EH (cell line): ENCODE data around the gene TRIM63.

Experiments used
- DNase-seq: peaks from one replicate; pipeline ENCODE4 v3.0.0-alpha.2; 2015; ENCODE audit warnings: low read depth

Gene TRIM63

GRCh38 chr1:26057189-26057588, 10.2 kb downstream of the TRIM63 start:
- DNase-seq, result no peak

GRCh38 chr1:26055041-26055440, 12.4 kb downstream of the TRIM63 start:
- no peak for DNase-seq

DNA sequence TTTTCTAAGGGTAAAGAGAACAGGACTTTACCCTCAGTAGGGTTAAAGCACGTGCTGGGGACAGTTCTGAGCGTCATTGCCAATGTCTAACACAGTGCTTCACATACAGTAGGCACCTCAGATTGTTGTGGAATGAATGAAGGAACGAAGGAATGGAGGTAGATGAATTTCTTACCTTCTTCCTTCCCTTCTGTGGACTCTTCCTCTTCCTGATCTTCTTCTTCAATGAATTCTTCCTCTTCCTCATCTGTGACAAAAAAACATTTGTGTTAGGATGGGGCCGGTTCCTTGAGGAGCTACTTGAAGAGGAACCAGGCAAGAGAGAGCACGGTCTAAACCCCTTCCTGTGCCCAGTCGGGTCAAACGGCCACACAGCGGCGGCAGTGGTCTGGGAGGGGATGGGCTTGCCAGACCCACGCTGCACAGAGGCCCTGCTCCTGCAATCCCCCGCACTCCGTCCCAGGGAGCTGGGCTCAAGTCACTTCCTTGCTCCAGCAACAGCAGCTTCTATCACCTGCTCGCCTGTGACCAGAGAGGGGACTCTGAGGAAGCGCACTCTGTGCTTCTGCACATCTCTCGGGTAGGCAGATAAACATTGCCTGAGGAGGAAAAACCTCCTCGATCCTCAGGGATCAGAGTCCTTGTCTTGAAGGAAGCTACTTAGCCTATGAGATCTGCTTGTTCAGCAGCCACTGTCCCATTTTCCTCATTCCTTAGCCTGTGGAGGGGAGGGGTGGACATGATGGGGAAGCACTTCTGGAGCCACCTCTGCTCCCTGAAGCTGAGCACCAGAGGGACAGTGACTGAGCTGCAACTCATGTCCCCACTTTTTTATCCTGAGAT, 13.5 kb downstream of the TRIM63 start:
- no peak for DNase-seq

DNA sequence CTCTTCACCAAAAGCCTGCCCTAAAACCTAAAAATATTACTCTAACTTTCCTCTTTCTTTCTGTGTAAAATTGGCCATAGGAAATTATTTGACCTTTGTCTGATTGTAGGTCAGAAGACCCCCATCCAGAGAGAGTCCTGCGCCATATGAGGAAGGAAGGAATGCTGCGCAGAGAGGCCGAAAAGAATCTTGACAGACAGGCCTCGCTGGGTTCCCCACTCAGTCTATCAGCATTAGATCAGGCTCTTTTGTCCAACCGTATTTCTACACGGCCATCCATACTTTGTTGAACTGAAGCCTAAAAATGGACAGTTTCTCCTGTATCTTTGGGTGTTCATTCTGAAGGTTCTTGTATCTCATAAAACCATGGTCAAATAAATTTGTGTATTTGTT, 17.2 kb downstream of the TRIM63 start:
- no peak for DNase-seq

GRCh38 chr1:26049531-26050247, 17.7 kb downstream of the TRIM63 start:
- DNase-seq, result peak; percentile 36

DNA sequence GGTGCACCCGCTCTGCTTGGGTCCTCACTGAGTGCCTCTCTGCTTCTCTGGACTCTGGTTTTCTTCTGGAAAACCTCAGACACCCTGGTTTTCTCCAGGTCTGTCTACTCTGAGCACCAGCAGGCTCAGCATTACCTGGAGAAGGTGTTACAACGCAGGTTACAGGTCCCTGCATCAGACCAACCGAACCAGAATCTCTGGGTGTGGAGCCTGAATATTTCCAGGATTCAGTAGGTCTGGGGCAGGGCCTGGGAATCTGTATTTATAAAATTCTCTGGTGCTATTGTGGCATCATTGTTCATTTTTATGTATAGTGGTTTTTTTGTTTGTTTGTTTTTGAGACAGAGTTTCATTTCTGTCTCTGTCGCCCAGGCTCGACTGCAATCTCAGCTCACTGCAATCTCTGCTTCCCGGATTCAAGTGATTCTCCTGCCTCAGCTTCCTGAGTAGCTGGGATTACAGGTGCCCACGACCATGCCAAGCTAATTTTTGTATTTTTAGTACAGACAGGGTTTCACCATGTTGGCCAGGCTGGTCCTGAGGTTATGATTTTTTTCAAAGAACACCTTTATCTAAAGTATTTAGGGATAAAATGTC, 20.1 kb downstream of the TRIM63 start:
- DNase-seq, result no peak

GRCh38 chr1:26046246-26047095, 21.0 kb downstream of the TRIM63 start:
- DNase-seq, result no peak

- no peak for DNase-seq
Measured at GRCh38 chr1:26045722-26046245, 21.6 kb downstream of the TRIM63 start, which contains the start of gene SLC30A2. SLC30A2 (minus strand) TSS chr1:26046118; CDS start chr1:26045896, 222 bp downstream.

DNA sequence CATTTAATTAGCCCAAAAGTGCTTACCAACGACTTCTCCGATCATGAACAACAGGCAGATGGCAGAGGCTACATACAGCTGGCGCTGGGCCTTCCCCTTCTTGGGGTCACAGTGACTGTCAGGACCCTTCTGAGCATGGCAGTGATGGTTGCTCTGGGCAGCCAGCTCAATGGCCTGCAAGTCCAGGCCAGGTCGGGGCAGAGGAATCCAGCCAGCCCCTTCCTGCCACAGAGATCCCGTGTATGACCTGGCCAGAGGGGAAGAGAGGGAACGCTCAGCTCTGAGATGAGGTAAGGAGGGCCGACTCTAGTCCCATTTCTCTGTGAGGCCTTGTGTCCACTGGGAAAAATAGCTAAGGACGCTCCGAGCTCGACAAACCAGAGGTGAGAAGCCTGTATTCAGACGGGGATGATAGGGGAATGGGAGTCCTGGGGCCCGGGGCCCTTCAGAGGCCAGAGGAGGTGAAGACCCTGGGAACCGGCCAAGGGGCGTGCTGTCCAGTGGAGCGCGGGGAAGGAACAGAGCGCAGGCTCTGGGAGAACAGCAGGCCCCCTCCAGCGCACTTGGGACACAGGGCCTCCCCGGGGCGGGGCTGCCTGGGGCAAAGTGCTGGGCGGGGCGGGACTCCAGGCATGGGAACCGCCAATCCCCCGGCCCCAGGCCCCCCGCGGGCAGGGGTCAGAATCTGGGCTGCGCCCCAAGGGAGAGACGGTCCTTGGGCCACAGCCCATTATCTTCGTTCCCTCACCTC, 22.3 kb downstream of the TRIM63 start:
- DNase-seq, result no peak

DNA sequence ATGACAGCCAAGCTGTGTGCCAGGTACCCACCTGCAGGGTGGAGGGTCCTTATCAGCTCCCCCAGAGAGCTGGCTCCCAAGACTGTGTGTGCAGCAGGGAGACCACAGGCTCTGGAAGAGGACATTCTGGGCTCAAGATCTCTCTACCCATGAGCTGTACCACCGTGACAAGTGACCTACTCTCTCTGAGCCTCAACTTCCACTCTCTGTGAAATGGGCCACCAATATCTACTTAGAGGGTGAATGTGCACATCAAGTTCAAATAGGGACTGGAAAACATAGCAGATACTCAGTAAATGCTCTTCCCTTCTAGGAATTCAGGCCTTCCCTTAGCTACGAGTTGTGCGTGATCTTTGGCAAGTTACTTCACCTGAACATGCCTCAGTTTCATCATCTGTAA, 23.0 kb downstream of the TRIM63 start:
- DNase-seq, result no peak

DNA sequence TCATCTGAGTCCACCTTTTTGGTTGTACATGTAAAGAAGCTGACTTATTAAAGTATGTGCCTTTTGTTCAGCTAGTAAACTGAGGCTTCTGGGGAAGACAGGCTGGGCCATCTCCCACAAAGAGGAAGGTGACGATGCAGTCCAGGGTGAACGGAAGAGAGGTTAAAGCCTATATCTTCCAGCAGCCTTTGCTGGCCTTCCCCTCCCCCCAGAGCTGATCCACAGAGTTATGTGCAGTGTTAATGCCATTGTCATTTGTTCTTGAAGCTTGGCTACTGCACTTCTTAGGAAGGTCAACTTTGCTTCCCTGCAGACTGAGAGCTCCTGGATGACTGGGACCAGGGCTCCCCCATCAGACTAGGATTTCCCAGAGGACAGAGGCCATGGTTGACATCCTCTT, 23.7 kb downstream of the TRIM63 start:
- DNase-seq, result no peak

- no peak for DNase-seq
Measured at GRCh38 chr1:26041978-26042377, 25.5 kb downstream of the TRIM63 start.

DNA sequence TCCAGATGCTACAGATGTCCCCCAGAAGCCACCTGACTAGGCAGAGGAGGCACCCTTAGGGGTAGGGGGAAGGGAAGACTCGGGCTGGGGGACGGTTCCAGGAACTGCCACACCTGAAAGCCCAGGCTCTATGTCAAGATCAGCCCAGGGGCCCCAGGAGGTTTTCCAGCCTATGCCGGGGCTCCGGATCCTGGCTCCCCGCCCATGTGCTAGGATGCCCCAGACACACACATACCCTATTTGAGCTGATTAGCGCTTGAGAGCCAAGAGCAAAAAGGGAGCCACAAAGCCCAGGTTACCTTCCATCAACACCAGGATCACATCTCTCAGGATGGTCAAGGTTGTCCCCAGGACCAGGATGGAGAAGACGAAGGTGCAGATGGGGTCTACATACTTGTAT, 26.0 kb downstream of the TRIM63 start:
- no peak for DNase-seq

- DNase-seq, result no peak
Measured at GRCh38 chr1:26038904-26039303, 28.5 kb downstream of the TRIM63 start.

DNA sequence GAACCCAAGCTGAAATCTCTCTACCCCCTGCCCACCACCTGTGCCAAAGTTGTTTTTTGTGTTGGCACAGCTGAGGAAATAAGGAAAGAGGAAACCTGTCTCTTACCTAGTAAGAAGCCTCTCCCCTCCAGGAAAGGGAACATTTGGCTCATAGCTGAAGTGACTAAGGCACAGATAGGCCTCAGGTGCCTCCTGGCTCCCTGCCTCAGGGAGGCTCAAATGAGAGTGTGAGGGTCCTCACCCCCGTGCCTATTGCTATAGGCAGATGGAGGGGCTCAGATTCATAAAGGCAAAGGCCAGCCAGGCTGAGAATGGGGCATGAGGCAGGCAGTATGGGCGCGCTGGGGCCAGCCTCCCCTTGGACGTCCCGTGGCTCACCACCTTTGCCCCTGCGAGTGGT, 29.0 kb downstream of the TRIM63 start:
- DNase-seq, result no peak

DNA sequence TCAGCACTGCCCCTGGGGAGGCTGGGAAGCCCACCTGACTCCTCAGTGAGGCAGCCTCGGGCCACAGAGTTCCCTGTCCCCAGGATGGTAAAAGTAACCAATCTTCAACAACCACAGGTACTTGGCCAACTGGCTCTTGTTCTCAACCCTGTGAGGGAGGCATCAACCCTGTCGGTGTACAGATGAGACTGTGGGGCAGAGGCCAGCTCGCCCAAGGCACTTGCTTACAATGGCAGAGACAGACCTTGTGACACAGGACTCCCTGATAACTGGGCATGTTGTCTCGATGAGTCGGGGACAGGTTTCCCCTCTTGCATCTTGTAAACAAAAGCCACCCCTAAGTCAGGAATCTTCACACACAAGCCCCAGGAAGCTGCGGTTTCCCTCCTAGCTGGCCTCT, 29.5 kb downstream of the TRIM63 start:
- no peak for DNase-seq

DNA sequence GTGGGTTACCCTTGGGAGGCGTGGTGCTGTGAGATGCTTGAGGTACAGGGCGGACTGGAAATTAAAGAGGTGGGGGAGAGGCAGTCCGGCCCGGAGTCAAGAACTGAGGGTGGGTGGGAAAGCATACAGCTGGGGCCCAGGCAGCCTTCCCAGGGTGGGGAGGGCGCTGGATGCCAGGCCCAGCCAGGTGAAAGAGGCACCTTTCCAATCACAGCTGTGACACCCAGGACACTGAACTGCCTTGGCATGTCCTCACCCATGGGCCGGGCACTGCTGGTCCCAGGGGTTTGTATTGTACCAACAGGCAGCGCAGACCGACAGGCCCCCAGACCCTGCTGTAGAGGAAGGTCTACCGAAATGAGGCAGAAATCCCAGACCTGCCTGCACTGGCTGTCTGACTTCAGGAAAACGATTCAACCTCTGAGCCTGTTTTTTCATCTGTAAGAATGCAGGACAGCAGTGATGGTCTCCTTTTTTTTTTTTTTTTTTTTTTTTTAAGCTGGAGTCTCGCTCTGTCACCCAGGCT, 30.6 kb downstream of the TRIM63 start:
- no peak for DNase-seq

GRCh38 chr1:26035959-26036755, 31.3 kb downstream of the TRIM63 start:
- peak; percentile 73 for DNase-seq

DNA sequence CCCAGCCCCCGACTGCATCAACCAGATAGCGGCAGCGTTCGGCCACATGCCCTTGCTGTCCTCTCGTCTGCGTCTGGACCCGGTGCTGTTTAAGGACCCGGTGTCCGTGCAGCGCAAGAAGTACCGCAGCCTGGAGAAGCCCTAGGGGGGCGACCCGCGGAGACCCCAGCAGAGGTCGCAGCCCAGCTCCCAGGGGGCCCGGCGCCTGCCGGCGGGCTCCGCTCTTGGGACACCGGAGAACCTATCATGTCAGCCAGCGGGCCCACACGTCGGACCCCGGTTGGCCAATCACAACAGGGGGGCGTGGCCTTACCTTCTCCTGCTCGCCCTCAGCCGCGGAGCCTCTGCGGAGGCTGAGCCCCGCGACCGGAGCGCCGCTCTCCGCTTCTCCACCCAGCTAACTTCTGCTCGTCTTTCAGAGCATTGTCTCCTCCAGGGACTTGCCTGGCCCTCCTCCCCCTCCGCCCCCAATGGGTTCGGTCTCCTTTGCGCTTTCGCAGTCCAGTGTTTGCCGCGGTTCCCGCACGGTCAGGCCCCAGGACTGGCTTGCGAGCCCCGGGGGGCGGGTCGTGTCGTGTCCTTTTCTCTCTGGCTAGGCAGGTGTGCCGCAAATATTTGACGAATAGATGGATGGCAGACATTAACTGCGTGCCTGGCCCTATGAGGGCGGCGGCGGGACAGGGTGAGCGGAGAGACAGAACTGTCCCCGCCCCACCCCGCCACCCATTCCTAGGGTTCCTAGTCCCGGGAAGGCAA, 32.0 kb downstream of the TRIM63 start:
- peak; percentile 93 for DNase-seq
